Measurements from ENCODE around the gene SPDYE18. TPM values are rescaled to one million over a fixed set of nuclear protein-coding genes. Genes with fewer than 3 reads are reported as not detected.

SPDYE18 gene
- total RNA-seq, 1 donor from 2014 or later = not detected

Other genes with a start within 250 kb of the SPDYE18 start
- gene SPDYE17, start 30.2 kb downstream of the SPDYE18 start, total RNA-seq = not detected in 2 replicates
- 2.1 and 2.4 TPM in 2 replicates for gene CCDC146, start 60.1 kb upstream of the SPDYE18 start, total RNA-seq
- under 0.01 and 0.53 TPM in 2 replicates for gene FGL2, start 137.3 kb upstream of the SPDYE18 start, total RNA-seq

Data from bronchial epithelial cell (primary cell).